ENCODE data around the gene HIPK1.
"Not testable (repeated sequence)": the region's sequence is repeated elsewhere in the genome, so short reads cannot be mapped to it uniquely, and the experiment has no call there.

Gene HIPK1

GRCh38 chr1:113945329-113945728, 16.2 kb downstream of the HIPK1 start:
- no peak for DNase-seq (ENCODE audit: low read depth in 2 of 2)

- no peak for DNase-seq (ENCODE audit: low read depth in 2 of 2)
Observed at GRCh38 chr1:113946112-113946511, 17.0 kb downstream of the HIPK1 start.

GRCh38 chr1:113946678-113947387, 17.7 kb downstream of the HIPK1 start:
- no peak for DNase-seq (ENCODE audit: low read depth in 2 of 2)

DNA sequence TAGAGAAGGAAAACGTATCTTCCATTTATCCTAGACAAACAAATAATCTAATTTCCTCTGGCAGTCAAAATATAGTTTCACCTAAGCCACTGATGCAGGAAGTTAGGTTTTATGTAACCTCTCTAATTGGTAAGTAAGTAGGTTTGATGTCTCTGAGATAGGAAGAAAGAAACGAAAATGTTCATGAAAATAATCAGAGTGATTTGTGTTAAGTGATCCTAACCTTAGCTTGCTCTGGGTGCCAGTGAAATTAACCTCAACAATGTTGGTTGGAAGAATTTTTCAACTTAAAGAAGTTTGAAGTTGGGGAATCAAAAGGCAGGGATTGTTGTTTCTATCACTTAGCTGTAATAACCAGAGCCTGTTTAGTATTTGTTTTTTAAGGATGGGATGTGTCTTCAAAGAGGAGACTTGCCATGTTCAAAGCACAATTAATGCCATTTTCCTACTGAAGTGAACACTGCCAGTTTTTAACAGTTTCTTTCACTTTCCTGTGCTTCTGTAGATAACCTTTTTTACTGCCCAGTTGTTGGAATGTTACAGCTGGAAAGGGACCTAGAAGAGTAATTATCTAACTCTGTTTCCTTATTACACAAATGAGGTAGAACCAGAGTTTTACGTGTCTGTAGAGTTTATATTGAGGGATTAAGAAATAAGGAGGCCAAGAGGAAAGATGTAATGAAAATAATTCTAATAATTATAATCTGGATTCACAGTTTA, 18.4 kb downstream of the HIPK1 start:
- DNase-seq (ENCODE audit: low read depth in 2 of 2): no peak

- not testable (repeated sequence) for DNase-seq (ENCODE audit: low read depth in 2 of 2)
Observed at GRCh38 chr1:113948151-113948550, 19.0 kb downstream of the HIPK1 start.

GRCh38 chr1:113949007-113949406, 19.9 kb downstream of the HIPK1 start:
- DNase-seq (ENCODE audit: low read depth in 2 of 2): no peak

- no peak for DNase-seq (ENCODE audit: low read depth in 2 of 2)
Observed at GRCh38 chr1:113950908-113951307, 21.8 kb downstream of the HIPK1 start.

DNA sequence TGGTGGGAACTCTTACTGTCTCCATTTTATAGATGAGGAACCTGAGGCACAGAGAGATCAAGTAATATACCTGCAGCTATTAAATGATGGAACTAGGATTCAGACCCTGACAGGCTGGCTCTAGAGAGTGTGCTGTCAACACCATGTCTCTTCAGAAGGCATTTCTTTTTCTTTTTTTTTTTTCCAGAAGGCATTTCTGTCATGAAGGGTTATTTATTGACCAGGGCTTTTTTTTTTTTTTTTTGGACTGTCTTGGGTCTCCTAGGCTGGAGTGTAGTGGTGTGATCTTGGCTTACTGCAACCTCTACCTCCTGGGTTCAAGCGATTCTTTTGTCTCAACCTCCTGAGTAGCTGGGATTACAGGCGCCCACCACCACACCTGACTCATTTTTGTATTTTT, 22.6 kb downstream of the HIPK1 start:
- no peak for DNase-seq (ENCODE audit: low read depth in 2 of 2)

DNA sequence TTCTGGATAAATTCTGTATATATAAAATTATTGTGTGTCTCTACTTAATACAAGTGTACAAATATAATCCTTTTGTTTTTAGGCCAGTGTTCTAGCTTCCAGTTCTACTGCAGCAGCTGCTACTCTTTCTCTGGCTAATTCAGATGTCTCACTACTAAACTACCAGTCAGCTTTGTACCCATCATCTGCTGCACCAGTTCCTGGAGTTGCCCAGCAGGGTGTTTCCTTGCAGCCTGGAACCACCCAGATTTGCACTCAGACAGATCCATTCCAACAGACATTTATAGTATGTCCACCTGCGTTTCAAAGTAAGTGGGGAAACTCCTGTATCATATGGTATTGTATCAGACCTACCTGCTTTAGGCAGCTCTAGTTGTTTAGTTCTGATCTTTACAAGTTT, 28.9 kb downstream of the HIPK1 start:
- no peak for DNase-seq (ENCODE audit: low read depth in 2 of 2)

DNA sequence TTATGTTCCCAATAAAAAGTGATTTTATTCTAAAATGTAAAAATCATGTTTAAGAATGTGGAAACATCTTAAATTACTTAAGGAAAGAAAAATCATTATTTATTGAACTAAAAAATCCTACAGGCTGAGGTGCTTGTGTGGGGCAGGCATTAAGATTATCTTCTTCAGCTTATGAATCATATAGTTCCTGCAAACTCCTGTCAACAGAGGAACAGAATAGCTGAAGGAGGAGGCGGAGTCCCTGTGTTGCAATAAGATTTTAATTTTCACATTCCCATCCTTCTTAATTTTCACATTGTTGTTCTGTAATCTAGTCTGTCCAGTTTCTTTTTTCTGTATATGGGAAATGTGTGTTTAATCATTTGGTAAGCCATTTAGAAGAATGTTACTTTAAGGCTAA, 29.6 kb downstream of the HIPK1 start:
- no peak for DNase-seq (ENCODE audit: low read depth in 2 of 2)

DNA sequence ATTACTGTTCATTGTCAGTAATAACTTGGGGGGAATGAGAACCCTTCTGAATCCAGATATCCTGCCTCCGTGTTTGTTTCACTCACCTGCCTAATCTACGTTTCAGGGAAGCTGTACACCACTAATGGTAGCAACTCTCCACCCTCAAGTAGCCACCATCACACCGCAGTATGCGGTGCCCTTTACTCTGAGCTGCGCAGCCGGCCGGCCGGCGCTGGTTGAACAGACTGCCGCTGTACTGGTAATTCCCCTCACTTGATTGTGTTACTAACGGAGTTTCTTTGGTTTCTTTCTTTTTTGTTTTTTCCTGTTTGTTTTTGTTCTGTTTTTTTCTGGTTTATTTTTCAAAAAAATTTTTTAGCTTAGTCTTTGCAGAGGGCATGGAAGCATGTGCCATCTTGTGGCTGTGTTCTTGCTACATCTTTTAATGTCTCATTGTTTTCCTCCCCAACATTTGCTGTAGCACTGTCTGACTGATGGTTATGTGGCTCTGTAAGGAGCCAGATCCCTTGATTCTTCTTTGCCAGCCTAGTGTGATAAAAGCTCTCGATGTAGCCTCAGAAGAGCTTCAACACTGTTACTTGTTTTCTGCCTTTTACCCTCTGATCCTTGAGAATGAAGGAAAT, 34.3 kb downstream of the HIPK1 start:
- DNase-seq (ENCODE audit: low read depth in 2 of 2): no peak

- no peak for DNase-seq (ENCODE audit: low read depth in 2 of 2)
Observed at GRCh38 chr1:113965703-113966412, 36.7 kb downstream of the HIPK1 start.

DNA sequence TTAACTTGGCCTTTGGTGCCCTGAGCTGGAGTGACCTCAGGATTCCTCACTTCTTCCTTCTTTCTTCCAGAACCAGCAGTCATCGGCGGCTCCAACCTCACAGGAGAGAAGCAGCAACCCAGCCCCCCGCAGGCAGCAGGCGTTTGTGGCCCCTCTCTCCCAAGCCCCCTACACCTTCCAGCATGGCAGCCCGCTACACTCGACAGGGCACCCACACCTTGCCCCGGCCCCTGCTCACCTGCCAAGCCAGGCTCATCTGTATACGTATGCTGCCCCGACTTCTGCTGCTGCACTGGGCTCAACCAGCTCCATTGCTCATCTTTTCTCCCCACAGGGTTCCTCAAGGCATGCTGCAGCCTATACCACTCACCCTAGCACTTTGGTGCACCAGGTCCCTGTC, 43.8 kb downstream of the HIPK1 start:
- no peak for DNase-seq (ENCODE audit: low read depth in 2 of 2)

GRCh38 chr1:113975211-113975895, 46.2 kb downstream of the HIPK1 start:
- DNase-seq (ENCODE audit: low read depth in 2 of 2): no peak

DNA sequence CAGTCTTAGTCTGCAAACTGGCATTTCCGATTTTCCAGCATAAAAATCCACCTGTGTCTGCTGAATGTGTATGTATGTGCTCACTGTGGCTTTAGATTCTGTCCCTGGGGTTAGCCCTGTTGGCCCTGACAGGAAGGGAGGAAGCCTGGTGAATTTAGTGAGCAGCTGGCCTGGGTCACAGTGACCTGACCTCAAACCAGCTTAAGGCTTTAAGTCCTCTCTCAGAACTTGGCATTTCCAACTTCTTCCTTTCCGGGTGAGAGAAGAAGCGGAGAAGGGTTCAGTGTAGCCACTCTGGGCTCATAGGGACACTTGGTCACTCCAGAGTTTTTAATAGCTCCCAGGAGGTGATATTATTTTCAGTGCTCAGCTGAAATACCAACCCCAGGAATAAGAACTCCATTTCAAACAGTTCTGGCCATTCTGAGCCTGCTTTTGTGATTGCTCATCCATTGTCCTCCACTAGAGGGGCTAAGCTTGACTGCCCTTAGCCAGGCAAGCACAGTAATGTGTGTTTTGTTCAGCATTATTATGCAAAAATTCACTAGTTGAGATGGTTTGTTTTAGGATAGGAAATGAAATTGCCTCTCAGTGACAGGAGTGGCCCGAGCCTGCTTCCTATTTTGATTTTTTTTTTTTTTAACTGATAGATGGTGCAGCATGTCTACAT, 47.6 kb downstream of the HIPK1 start:
- no peak for DNase-seq (ENCODE audit: low read depth in 2 of 2)

DNA sequence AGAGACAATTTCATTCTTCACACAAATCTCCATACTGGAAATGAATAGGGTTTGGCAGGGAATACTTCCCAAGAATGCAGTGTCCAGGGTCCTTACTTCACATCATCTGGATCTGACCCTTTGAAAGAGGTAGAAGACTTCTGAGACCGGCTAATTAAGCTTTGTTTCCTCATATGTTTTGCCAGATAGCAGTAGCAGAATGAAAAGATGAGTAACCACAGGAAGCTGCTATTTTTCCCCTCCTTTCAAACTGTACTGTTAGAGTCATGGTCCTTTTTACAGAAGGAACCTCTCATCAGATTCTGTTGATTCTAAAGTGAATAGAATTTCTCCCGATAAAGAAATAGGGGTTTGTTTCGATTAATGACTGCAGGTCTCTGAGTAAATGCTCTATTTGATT, 48.8 kb downstream of the HIPK1 start:
- no peak for DNase-seq (ENCODE audit: low read depth in 2 of 2)

GRCh38 chr1:113978863-113979702, 50.0 kb downstream of the HIPK1 start, which contains the start of gene OLFML3:
Gene OLFML3 (plus strand): TSS chr1:113979474. CDS start chr1:113979517, 43 bp downstream.
- peak; percentile 17 to 34 for DNase-seq (ENCODE audit: low read depth in 2 of 2)

DNA sequence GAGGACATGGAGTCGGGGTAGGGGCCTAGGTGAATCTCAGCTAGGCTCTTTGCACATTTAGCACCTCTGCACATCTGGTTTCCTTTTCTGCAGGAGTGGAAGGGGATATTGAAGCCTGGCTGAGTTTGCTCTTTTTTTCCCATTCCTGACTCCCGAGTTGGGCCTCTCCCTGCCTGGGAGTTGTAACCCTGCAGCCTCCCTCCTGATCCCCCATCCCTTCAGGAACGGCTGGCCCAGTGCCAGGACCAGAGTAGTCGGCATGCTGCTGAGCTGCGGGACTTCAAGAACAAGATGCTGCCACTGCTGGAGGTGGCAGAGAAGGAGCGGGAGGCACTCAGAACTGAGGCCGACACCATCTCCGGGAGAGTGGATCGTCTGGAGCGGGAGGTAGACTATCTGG, 51.0 kb downstream of the HIPK1 start:
- no peak for DNase-seq (ENCODE audit: low read depth in 2 of 2)

DNA sequence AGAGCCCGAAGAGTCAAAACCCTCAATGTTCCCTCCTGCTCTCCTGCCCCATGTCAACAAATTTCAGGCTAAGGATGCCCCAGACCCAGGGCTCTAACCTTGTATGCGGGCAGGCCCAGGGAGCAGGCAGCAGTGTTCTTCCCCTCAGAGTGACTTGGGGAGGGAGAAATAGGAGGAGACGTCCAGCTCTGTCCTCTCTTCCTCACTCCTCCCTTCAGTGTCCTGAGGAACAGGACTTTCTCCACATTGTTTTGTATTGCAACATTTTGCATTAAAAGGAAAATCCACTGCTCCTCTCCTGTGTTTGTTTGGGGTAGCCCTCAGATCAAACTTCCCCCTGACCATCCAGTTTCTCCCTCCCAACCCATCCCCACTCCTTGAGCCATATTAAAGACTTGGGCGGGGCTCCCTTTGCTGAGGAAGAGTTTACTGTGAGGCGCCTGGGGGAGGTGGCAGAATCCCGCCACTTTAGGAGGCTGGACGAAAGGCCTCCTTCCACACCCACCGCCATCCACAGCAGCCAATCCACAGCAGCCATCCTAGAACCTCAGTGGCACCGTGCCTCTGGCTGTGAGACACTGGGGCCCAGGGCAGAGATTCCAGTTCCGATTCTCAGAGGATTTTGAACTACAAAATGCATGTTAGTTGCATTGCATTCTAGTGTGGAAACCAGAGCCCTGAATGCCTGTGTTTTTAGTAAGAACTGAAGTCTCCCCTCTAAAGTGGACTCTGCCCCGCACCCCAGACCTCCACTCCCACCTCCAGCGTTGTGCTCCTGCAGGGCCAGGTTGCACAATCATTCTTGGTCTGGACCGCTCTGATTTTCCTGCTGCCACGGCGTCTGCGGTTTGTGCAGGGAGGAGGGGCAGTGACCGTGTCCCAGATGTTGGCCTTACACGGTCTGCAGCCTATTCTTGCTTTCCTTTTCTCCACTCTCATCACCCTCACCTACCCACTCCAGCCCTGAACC, 53.1 kb downstream of the HIPK1 start:
- no peak for DNase-seq (ENCODE audit: low read depth in 2 of 2)

Data from activated CD4-positive, alpha-beta T cell treated with anti-CD3 and anti-CD28 coated beads for 24 hours (primary cell).